NB4 (cell line): ENCODE results near the gene LTBP2.

Experiments
- CTCF ChIP-seq: IDR thresholded peaks from one replicate; pipeline ENCODE4 v1.5.1; 2012; ENCODE audit warnings: low read depth, low read length
- MAX ChIP-seq: IDR thresholded peaks from 2 replicates; pipeline ENCODE4 v1.6.1; 2011; ENCODE audit warnings: low read depth, low read length
- POLR2A ChIP-seq: IDR thresholded peaks from 2 replicates; pipeline ENCODE4 v1.6.1; 2011; ENCODE audit warnings: mild to moderate bottlenecking; ENCODE audit not compliant: insufficient read length; ENCODE audit errors: extremely low read depth

- TF ChIP-seq POLR2A (no peak), CTCF (no peak), MAX (no peak)
These were observed 56.5 kb downstream of the LTBP2 start for GRCh38 chr14:74555476-74556050.
